Psoas muscle (tissue), 8 donors: ENCODE measurements around the gene NCAM1. TPM values are rescaled to one million over a fixed set of nuclear protein-coding genes. Genes with fewer than 3 reads are reported as not detected.

Source experiments
- ATAC-seq, 4 donors: fragments of 200-7000 bp; cut with Tn5 transposase; one replicate each; pipeline ENCODE4 v1.9.1; 2020; ENCODE audit warnings: moderate library complexity in 3 of 4, mild to moderate bottlenecking in 2 of 4
- DNase-seq, 2 donors: peaks; one replicate each; pipeline ENCODE4 v3.0.0-alpha.2; 2020
- H3K27ac ChIP-seq: fragments of 200-600 bp; one replicate; pipeline ENCODE4 v1.8.0; 2022
- H3K27me3 ChIP-seq, 3 donors: fragments of 200-600 bp in 1 of 3; one replicate each; pipeline versions ENCODE4 v1.6.1 to v1.8.0; 2013 to 2022; ENCODE audit warnings: low read length in 2 of 3, mild to moderate bottlenecking in 2 of 3, moderate library complexity in 1 of 3; ENCODE audit not compliant: insufficient read depth in 3 of 3
- H3K36me3 ChIP-seq, 2 donors: fragments of 200-600 bp in 1 of 2; one replicate each; pipeline versions ENCODE4 v1.6.1 to v1.8.0; 2013 to 2022; ENCODE audit warnings: low read depth in 1 of 2, mild to moderate bottlenecking in 1 of 2, moderate library complexity in 1 of 2; ENCODE audit not compliant: insufficient read depth in 1 of 2
- H3K4me1 ChIP-seq: fragments of 200-600 bp; one replicate; pipeline ENCODE4 v1.8.0; 2022
- H3K4me3 ChIP-seq: fragments of 200-600 bp; one replicate; pipeline ENCODE4 v1.8.0; 2022; ENCODE audit warnings: mild to moderate bottlenecking
- H3K9me3 ChIP-seq: fragments of 200-600 bp; one replicate; pipeline ENCODE4 v1.8.0; 2022
- CTCF ChIP-seq: fragments of 200-600 bp; IDR thresholded peaks from one replicate; pipeline ENCODE4 v1.8.0; 2022; ENCODE audit warnings: antibody characterized with exemption
- WGBS, 3 donors: extraction: QIAGEN DNeasy Blood & Tissue Kit; methylation state at CpG; one replicate each; pipeline versions ENCODE4 v1.1.6 to v1.1.7; 2013; 5-methylcytosine and 5-hydroxymethylcytosine counted together
- intact Hi-C, 2 donors: fragments of 100-400 bp; cut with DNase I; formaldehyde crosslinking; loops; one replicate each; pipeline versions ENCODE4 v1.11.0 to v1.14.2; 2022
- polyA plus RNA-seq, 3 donors: library from polyadenylated mRNA; stranded (reverse); fragments of 200-250 nt; gene quantifications; one replicate each; pipeline ENCODE4 v1.2.3, GENCODE V29; 2013
- total RNA-seq, 4 donors: library from RNA; stranded (reverse); fragmentation: NEBNext Ultra II Directional in 2 of 4; extraction: Animal tissue kit (Norgen Biotek cat#: 25700) in 2 of 4; gene quantifications; one replicate each; pipeline versions ENCODE4 v1.2.1 to v1.2.4, GENCODE V29; 2021 to 2023
- donor health status: healthy with polysubstance abuse.
- donor health status: DM: no; HTN: no; CAD: no; lungs with moderate emphysema.
- donor health status: Bipolar disorder and iron deficiency.
- donor health status: healthy.
- donor health status: DM: yes; HTN: yes; CAD: no.
- donor health status: DM: no; HTN: no; CAD: no.
- donor health status: DM: no; HTN: no; CAD: no.
- donor health status: DM: yes; HTN: yes; CAD: no.

Gene NCAM1
- total and polyA plus RNA-seq, 7 donors, result 1.3 to 50.3 (median 3.0) TPM

- H3K27ac ChIP-seq, result no peak overlapping the region
- WGBS, 3 donors, result 44 to 66% (median 51%) methylated on average over 3 of the region's 3 CpGs
- peaks cover 13% of the 10 kb centered on the region for H3K4me1 ChIP-seq
These were observed 151.1 kb downstream of the NCAM1 start for GRCh38 chr11:113112307-113112706.

DNA sequence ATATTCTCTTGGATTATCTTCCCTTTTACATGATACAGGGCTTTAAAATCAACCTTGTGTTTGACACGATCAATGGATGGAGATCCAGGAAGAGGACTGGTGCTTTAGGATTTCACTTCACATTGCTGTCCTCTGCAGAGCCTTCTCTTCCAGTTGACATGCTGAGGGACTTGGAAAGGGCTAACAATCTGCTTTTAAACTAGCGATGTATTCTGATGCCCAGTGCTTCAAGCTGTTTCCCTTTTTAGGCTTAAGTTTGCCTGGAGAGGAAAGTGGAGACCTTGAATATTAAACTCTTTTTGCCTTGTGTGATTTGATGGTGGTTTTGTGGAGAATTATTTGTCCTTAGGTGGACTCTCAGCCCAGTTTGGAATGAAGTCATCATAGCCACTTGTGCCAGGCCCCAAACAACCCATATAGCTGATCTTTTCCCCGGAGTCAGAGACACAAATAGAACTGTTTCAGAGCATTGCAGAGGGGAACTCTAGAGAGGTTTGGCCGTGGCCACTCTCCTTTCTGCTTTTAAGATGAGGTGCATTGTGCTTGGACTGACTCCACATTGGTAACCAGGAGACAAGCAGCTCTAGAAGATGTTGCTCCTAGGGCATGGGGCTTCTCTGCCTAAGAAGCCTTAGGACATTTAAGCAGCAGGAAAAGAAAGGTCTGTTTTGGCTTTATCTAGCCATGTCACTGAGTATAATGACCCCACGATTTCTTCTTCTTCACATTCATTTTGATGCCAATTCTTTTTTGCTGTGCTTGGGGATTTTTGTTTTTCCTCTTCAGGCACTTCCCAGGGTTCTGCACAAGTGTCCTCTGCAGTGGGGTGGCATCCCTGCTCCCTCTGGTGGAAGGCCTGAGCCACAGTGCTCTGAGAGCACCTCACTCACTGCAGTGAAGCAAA lies 152.8 kb downstream of the NCAM1 start:
- peaks cover 13% of the 10 kb centered on the region for H3K4me1 ChIP-seq
- peak; percentile 77 for TF ChIP-seq CTCF

More at GRCh38 chr11:113112307-113112706, 151.1 kb downstream of the NCAM1 start:
- H3K27me3 ChIP-seq, result no peaks in the 10 kb centered on the region
- DNase-seq, result no peak
- ATAC-seq, result no peak
- no peaks in the 10 kb centered on the region for H3K9me3 ChIP-seq
- H3K4me3 ChIP-seq, result no peak overlapping the region
- no peaks in the 10 kb centered on the region for H3K36me3 ChIP-seq
- no peak for TF ChIP-seq CTCF
- intact Hi-C loops, result loop anchor here (5.0 to 10.0 kb wide), 3 partner anchors 315 to 818 kb away; no protein-coding TSS in a partner anchor

DNA sequence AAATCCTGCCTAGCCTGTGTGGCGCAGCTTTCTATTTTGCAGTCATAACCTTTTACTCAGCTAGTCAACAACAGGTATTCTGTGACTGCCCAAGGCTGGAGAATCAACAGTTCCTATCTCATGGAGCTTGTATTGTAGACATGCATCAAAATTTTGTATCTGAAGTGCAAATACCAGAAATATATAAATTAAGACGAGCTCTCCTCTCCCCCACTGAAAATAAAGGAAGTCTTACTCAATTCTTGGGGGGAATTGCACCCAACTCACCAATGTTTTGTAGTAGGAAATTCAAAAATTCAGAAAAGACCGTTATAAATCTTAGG lies 153.4 kb downstream of the NCAM1 start:
- Histone ChIP-seq H3K27ac (no peak overlapping the region), H3K36me3 (no peaks in the 10 kb centered on the region), H3K4me1 (peaks cover 8% of the 10 kb centered on the region), H3K4me3 (no peak overlapping the region), H3K9me3 (no peaks in the 10 kb centered on the region), H3K27me3 (no peaks in the 10 kb centered on the region)
- WGBS, 3 donors, result 71 to 82% (median 74%) methylated on average over 3 of the region's 3 CpGs
- ATAC-seq (no peak), DNase-seq (no peak)
- intact Hi-C loops, result loop anchor here (2.0 to 10.0 kb wide), 5 partner anchors 173 to 820 kb away; no protein-coding TSS in a partner anchor
- no peak for TF ChIP-seq CTCF

More for the DNA sequence above, 152.8 kb downstream of the NCAM1 start:
- Histone ChIP-seq H3K27ac (no peak overlapping the region), H3K27me3 (no peaks in the 10 kb centered on the region), H3K9me3 (no peaks in the 10 kb centered on the region), H3K4me3 (no peak overlapping the region), H3K36me3 (no peaks in the 10 kb centered on the region)
- 28 to 38% (median 33%) methylated on average over 5 of the region's 5 CpGs for WGBS, 3 donors
- peak; percentile 59 to 77 for DNase-seq
- ATAC-seq, result peak; percentile 90 to 96 (median 96)
- intact Hi-C loops, result loop anchor here (2.0 to 10.0 kb wide), 4 partner anchors 317 to 819 kb away; no protein-coding TSS in a partner anchor

- no peak overlapping the region for H3K27ac ChIP-seq
- no peaks in the 10 kb centered on the region for H3K36me3 ChIP-seq
- DNase-seq, result no peak
- H3K4me3 ChIP-seq, result no peak overlapping the region
- TF ChIP-seq CTCF, result no peak
- no peaks in the 10 kb centered on the region for H3K9me3 ChIP-seq
- H3K4me1 ChIP-seq, result no peaks in the 10 kb centered on the region
- ATAC-seq, result no peak
- intact Hi-C loops, result loop anchor here in 1 of 2 donors (5.0 to 10.0 kb wide), 2 partner anchors 169 to 823 kb away; no protein-coding TSS in a partner anchor
- 77 to 79% (median 77%) methylated on average over 1 of the region's 1 CpG for WGBS, 3 donors
- no peaks in the 10 kb centered on the region for H3K27me3 ChIP-seq
These were observed 156.9 kb downstream of the NCAM1 start for GRCh38 chr11:113118104-113118503.
